ENCODE measurements around the gene NCMAP. TPM values are rescaled to one million over a fixed set of nuclear protein-coding genes. Genes with fewer than 3 reads are reported as not detected.

The NCMAP gene
- total RNA-seq, 1 donor from 2014 or later = not detected

DNA sequence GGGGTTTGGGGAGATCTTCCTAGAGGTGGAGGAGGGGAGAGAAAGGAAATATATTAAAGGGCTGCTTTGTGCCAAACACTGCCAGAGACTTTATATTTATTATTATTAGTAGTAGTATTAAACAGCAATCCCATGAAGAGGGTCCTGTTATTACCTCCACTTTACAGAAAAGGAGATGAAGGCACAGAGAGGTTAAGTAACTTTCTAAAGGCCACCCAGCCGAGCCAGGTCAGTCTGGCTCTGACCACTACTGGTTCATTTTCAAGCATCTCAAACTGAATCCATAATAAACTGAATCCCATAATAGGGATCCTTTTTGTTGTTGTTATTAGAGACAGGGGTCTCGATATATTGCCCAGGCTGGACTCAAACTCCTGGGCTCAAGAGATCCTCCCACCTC is 12.6 kb downstream of the NCMAP start:
- TF ChIP-seq, protein P1, sequence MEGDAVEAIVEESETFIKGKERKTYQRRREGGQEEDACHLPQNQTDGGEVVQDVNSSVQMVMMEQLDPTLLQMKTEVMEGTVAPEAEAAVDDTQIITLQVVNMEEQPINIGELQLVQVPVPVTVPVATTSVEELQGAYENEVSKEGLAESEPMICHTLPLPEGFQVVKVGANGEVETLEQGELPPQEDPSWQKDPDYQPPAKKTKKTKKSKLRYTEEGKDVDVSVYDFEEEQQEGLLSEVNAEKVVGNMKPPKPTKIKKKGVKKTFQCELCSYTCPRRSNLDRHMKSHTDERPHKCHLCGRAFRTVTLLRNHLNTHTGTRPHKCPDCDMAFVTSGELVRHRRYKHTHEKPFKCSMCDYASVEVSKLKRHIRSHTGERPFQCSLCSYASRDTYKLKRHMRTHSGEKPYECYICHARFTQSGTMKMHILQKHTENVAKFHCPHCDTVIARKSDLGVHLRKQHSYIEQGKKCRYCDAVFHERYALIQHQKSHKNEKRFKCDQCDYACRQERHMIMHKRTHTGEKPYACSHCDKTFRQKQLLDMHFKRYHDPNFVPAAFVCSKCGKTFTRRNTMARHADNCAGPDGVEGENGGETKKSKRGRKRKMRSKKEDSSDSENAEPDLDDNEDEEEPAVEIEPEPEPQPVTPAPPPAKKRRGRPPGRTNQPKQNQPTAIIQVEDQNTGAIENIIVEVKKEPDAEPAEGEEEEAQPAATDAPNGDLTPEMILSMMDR (IDR thresholded peaks at IDR 0.05; ENCODE audit: partially characterized antibody, unreplicated experiment) = no peak
- Mint-ChIP-seq H3K4me1 (ENCODE audit: low read depth, unreplicated experiment) (no peaks in the 10 kb centered on the region), H3K4me3 (ENCODE audit: unreplicated experiment) (no peak overlapping the region), H3K27ac (ENCODE audit: unreplicated experiment) (no peak overlapping the region), H3K36me3 (ENCODE audit: unreplicated experiment) (no peaks in the 10 kb centered on the region), H3K27me3 (ENCODE audit: unreplicated experiment) (no peaks in the 10 kb centered on the region), H3K9me3 (ENCODE audit: unreplicated experiment) (no peaks in the 10 kb centered on the region)
- DNase-seq = no peak

DNA sequence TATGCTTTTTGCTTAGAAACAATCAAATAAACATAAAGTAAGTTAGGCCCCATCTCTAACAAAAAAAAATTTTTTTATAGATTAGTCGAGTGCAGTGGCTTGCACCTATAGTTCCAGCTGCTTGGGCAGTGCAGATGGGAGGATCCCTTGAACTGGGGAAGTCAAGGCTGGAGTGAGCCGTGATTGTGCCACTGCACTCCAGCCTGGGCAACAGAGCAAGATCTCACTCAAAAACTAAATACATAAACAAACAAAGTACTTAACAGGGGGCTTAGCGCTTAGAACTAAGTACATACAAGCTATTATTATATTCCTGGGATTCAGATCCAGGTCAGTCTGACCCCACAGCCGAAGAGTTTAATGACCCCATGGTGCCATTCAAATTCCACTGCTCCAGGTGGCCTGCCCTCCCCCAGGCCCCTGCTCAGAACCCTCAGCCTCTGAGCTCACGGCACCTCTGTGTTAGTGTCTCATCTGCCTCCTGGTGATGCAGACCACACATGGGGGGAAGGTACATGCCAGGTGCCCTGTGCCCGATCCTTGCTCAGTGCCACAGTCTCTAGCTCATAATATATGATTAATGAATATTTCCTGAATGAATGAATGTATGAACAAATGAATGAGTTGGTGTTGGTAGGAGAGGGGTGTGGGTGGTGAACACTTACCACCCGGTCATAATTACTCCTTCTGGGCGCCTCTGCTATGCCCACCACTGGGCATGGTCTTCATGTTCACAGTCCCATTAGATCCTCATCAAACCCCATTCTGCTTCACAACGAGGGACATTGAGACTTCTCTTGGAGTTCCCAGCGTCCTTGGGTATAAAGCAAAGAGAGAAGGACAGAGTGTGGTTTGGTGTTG is 14.6 kb downstream of the NCMAP start:
- H3K27me3 Mint-ChIP-seq (ENCODE audit: unreplicated experiment) = no peaks in the 10 kb centered on the region
- no peaks in the 10 kb centered on the region for H3K4me1 Mint-ChIP-seq (ENCODE audit: low read depth, unreplicated experiment)
- H3K4me3 Mint-ChIP-seq (ENCODE audit: unreplicated experiment) = no peak overlapping the region
- no peak for DNase-seq
- H3K36me3 Mint-ChIP-seq (ENCODE audit: unreplicated experiment) = no peaks in the 10 kb centered on the region
- TF ChIP-seq, protein P1 (IDR thresholded peaks at IDR 0.05; ENCODE audit: partially characterized antibody, unreplicated experiment) = no peak
- H3K9me3 Mint-ChIP-seq (ENCODE audit: unreplicated experiment) = no peaks in the 10 kb centered on the region
- no peak overlapping the region for H3K27ac Mint-ChIP-seq (ENCODE audit: unreplicated experiment)

DNA sequence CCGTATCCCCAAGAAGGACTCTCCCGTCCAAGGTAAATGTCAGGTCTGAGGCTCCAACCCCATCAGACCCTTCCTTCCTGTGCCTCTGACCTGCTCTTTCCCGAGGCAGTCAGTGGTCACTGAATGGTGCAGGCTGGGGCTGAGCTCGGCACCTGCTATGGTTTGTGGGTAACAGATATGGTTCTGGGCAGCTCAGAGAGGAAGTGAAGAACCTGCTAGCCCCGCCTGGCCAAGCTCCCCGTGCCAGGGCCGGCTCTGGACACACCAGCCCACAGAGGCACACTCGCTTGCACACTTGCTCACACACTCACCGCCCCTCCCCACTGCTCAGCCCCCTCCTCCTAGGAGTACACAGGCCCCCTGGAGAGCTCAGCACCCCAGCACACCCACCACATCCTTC is 16.4 kb downstream of the NCMAP start:
- no peak for DNase-seq
- no peak overlapping the region for H3K27ac Mint-ChIP-seq (ENCODE audit: unreplicated experiment)
- no peaks in the 10 kb centered on the region for H3K4me1 Mint-ChIP-seq (ENCODE audit: low read depth, unreplicated experiment)
- H3K36me3 Mint-ChIP-seq (ENCODE audit: unreplicated experiment) = no peaks in the 10 kb centered on the region
- H3K4me3 Mint-ChIP-seq (ENCODE audit: unreplicated experiment) = no peak overlapping the region
- TF ChIP-seq, protein P1 (IDR thresholded peaks at IDR 0.05; ENCODE audit: partially characterized antibody, unreplicated experiment) = no peak
- H3K9me3 Mint-ChIP-seq (ENCODE audit: unreplicated experiment) = no peaks in the 10 kb centered on the region
- no peaks in the 10 kb centered on the region for H3K27me3 Mint-ChIP-seq (ENCODE audit: unreplicated experiment)

DNA sequence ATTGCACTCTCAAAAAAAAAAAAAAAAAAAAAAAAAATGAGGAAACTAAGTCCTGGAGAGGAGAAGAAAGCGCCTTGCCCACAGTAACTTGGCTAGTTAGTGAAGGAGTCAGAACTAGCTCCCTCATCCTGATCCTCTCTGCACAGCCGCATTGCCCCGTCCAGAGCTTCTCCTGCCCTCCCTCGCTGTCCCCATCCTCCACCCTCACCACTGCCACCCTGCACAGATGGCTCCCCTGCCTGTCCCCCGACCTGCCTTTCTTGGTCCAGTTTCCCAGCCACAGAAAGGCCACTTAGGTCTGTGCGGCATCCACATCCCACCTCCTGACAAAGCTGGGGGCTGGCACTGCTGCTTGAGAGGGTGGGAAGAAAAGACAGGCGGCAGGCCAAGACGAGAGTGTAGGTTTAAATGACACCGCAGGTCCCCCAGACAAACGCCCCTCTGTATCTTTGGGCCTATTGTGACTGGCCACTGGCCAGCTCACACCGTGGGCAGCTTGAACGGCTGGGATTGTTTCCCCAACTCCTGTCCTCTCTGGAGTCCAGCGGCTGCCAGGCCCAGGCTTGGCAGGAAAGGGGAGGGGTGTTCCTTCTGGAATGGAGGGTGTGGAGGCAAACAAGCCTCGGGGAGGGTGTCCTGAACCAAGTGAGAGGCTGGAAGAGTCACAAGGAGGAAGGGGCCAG is 20.2 kb downstream of the NCMAP start:
- H3K9me3 Mint-ChIP-seq (ENCODE audit: unreplicated experiment) = peaks cover 2% of the 10 kb centered on the region
- H3K27ac Mint-ChIP-seq (ENCODE audit: unreplicated experiment) = no peak overlapping the region
- no peaks in the 10 kb centered on the region for H3K4me1 Mint-ChIP-seq (ENCODE audit: low read depth, unreplicated experiment)
- TF ChIP-seq, protein P1 (IDR thresholded peaks at IDR 0.05; ENCODE audit: partially characterized antibody, unreplicated experiment) = no peak
- H3K36me3 Mint-ChIP-seq (ENCODE audit: unreplicated experiment) = no peaks in the 10 kb centered on the region
- no peak for DNase-seq
- H3K27me3 Mint-ChIP-seq (ENCODE audit: unreplicated experiment) = no peaks in the 10 kb centered on the region
- H3K4me3 Mint-ChIP-seq (ENCODE audit: unreplicated experiment) = no peak overlapping the region

DNA sequence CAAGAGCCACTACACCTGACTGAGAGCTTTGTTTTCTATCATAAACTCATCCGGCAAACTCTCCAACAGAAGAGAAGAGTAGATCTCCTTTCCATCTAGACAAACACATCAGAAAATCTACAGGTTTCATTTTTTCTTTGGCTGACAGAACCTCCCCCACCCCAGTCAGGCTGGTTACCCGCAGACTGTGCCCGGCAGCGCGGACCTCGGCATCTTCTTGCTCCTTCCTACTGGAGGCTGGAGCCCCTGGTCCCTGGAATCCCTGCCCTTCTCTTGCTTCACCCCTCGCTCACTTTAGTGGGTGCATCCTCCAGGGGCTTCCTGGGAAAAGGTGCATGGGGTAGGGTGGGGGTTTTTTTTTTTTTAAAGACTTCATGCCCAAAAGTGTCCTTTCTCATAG is 23.0 kb downstream of the NCMAP start:
- Mint-ChIP-seq H3K27me3 (ENCODE audit: unreplicated experiment) (peaks cover 2% of the 10 kb centered on the region), H3K9me3 (ENCODE audit: unreplicated experiment) (peaks cover 2% of the 10 kb centered on the region), H3K36me3 (ENCODE audit: unreplicated experiment) (peaks cover 5% of the 10 kb centered on the region), H3K27ac (ENCODE audit: unreplicated experiment) (no peak overlapping the region), H3K4me1 (ENCODE audit: low read depth, unreplicated experiment) (no peaks in the 10 kb centered on the region), H3K4me3 (ENCODE audit: unreplicated experiment) (no peak overlapping the region)
- no peak for DNase-seq
- TF ChIP-seq, protein P1 (IDR thresholded peaks at IDR 0.05; ENCODE audit: partially characterized antibody, unreplicated experiment) = no peak
